Right lobe of liver (tissue), 6 donors: ENCODE measurements around the gene MORC3. TPM values are rescaled to one million over a fixed set of nuclear protein-coding genes. Genes with fewer than 3 reads are reported as not detected.
A peak's percentile ranks its signal among the peaks of the same experiment; 100 is the strongest.
"Not testable (repeated sequence)": the region's sequence is repeated elsewhere in the genome, so short reads cannot be mapped to it uniquely, and the experiment has no call there.

Source experiments
- ATAC-seq, 4 donors: fragments of 200-7000 bp; cut with Tn5 transposase; one replicate each; pipeline ENCODE4 v1.9.1; 2020; ENCODE audit warnings: mild to moderate bottlenecking in 4 of 4, moderate library complexity in 4 of 4
- DNase-seq, 3 donors: peaks; one replicate each; pipeline ENCODE4 v3.0.0-alpha.2; 2020
- H3K27ac ChIP-seq, 3 donors: fragments of 200-600 bp; one replicate each; pipeline ENCODE4 v1.8.0; 2022
- H3K27me3 ChIP-seq, 2 donors: fragments of 200-600 bp; one replicate each; pipeline ENCODE4 v1.8.0; 2022
- H3K36me3 ChIP-seq, 4 donors: fragments of 200-600 bp; sonication (generic) in 1 of 4; one replicate each; pipeline versions ENCODE4 v1.5.1 to v1.8.0; 2017 to 2022; ENCODE audit warnings: control low read depth in 1 of 4
- H3K4me1 ChIP-seq, 4 donors: fragments of 200-600 bp; sonication (generic) in 1 of 4; one replicate each; pipeline versions ENCODE4 v1.5.1 to v1.8.0; 2017 to 2022; ENCODE audit warnings: control low read depth in 1 of 4
- H3K4me3 ChIP-seq, 3 donors: fragments of 200-600 bp; one replicate each; pipeline ENCODE4 v1.8.0; 2022
- H3K9me3 ChIP-seq, 4 donors: fragments of 200-600 bp; sonication (generic) in 1 of 4; one replicate each; pipeline versions ENCODE4 v1.5.1 to v1.8.0; 2017 to 2022; ENCODE audit warnings: control low read depth in 1 of 4
- POLR2A ChIP-seq: fragments of 450-650 bp; IDR thresholded peaks from one replicate; pipeline ENCODE4 v1.6.1; 2017; ENCODE audit warnings: antibody characterized with exemption, mild to moderate bottlenecking
- WGBS: methylation state at CpG from one replicate; pipeline ENCODE4 v1.1.6; 2018; ENCODE audit warnings: low coverage, low lambda C conversion rate; ENCODE audit not compliant: insufficient coverage; ENCODE audit errors: missing lambda C conversion rate; 5-methylcytosine and 5-hydroxymethylcytosine counted together
- intact Hi-C, 2 donors: fragments of 100-400 bp; cut with DNase I; formaldehyde crosslinking; loops; one replicate each; pipeline versions ENCODE4 v1.11.2 to v1.14.1; 2022
- total RNA-seq, 6 experiments: library from RNA; depleted of rRNA in 2 of 6; stranded (reverse); fragments of >200 nt in 2 of 6; fragmentation: NEBNext Ultra II Directional in 3 of 6; extraction: Animal tissue kit (Norgen Biotek cat#: 25700) in 3 of 6; gene quantifications; one replicate each; pipeline versions ENCODE4 v1.1.0 to v1.2.4, GENCODE V29; 2016 to 2023
- TF ChIP-seq, protein P1 (sequence below), 4 donors: fragments of 200-600 bp in 3 of 4; fragments of 450-650 bp in 1 of 4; IDR thresholded peaks; one replicate each; pipeline versions ENCODE4 v1.5.1 to v1.8.0; 2016 to 2022; ENCODE audit warnings: antibody characterized with exemption in 4 of 4, mild to moderate bottlenecking in 2 of 4
- donor health status: DM: no; HTN: yes; CAD: no.
- donor health status: DM: no; HTN: no; CAD: no.
- donor health status: DM: no; HTN: no; CAD: no.
- donor health status: DM: no; HTN: yes; CAD: no.
- donor health status: DM: no; HTN: yes; CAD: no.

The MORC3 gene
- total RNA-seq, 6 experiments from 2014 or later, result 8.5 to 16.5 (median 12.0) TPM

DNA sequence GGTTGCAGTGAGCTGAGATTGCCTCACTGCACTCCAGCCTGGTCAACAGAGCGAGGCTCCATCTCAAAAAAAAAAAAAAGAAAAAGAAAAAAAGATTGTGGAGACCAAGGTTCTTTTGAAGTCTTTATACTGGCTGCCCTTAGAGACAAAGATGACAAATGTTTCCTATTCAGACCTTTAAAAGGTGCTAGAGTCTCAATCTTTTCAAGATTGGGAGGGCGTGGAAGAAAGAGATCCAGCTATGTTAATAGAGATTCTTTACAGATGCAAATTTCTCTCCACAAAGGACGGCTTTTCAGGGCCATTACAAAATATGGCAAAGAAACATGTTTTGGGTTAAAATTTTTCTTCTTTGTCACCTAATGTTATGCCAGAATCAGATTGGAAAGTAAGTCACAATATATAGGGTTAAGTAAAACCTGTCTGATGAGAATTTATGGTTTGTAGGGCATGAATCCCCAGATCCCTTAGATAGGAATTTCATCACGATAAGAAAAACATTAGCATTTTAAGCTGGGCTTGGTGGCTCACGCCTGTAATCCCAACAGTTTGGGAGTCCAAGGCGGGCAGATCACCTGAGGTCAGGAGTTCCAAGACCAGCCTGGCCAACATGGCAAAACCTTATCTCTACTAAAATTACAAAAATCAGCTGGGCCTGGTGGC, 13.0 kb upstream of the MORC3 start:
- Histone ChIP-seq H3K4me3 (no peak overlapping the region), H3K27ac (no peak overlapping the region), H3K9me3 (no peaks in the 10 kb centered on the region), H3K4me1 (no peaks in the 10 kb centered on the region), H3K36me3 (no peaks in the 10 kb centered on the region), H3K27me3 (no peaks in the 10 kb centered on the region)
- intact Hi-C loops, result no loop called here
- TF ChIP-seq, protein P1, sequence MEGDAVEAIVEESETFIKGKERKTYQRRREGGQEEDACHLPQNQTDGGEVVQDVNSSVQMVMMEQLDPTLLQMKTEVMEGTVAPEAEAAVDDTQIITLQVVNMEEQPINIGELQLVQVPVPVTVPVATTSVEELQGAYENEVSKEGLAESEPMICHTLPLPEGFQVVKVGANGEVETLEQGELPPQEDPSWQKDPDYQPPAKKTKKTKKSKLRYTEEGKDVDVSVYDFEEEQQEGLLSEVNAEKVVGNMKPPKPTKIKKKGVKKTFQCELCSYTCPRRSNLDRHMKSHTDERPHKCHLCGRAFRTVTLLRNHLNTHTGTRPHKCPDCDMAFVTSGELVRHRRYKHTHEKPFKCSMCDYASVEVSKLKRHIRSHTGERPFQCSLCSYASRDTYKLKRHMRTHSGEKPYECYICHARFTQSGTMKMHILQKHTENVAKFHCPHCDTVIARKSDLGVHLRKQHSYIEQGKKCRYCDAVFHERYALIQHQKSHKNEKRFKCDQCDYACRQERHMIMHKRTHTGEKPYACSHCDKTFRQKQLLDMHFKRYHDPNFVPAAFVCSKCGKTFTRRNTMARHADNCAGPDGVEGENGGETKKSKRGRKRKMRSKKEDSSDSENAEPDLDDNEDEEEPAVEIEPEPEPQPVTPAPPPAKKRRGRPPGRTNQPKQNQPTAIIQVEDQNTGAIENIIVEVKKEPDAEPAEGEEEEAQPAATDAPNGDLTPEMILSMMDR (IDR thresholded peaks at IDR 0.05), result no peak
- no peak for TF ChIP-seq POLR2A
- DNase-seq (no peak), ATAC-seq (no peak)
- 90% methylated on average over 6 of the region's 6 CpGs for WGBS

DNA sequence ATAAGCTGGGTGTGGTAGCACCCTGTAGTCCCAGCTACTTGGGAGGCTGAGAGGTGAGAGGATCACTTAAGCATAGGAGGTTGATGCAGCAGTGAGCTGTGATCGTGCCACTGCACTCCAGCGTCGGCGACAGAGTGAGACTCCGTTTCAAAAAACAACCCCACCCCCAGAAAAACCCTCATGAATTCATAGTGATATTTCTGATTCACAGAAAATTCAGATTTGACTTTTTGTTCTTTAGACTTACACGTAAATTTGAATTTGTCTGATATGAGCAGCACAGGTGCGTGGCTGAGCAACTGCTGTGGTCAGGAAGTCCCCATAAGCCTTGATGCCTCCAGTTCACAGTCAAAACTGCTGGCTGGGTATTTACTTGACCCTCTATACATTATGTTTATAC, 10.0 kb upstream of the MORC3 start:
- DNase-seq, result no peak
- 72% methylated on average over 6 of the region's 7 CpGs for WGBS
- intact Hi-C loops, result no loop called here

DNA sequence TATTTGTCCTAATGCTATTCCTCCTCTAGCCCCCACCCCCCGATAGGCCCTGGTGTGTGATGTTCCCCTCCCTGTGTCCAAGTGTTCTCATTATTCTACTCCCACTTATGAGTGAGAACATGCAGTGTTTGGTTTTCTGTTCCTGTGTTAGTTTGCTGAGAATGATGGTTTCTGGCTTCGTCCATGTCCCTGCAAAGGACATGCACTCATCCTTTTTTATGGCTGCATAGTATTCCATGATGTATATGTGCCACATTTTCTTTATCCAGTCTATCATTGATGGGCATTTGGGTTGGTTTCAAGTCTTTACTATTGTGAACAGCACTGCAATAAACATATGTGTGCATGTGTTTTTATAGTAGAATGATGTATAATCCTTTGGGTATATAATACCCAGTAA, 6.6 kb upstream of the MORC3 start:
- intact Hi-C loops, DNase-seq, H3K36me3 ChIP-seq, H3K4me3 ChIP-seq, H3K27ac ChIP-seq, H3K27me3 ChIP-seq, H3K9me3 ChIP-seq, H3K4me1 ChIP-seq, ATAC-seq: not testable (repeated sequence)
- WGBS, result 80% methylated on average over 2 of the region's 2 CpGs

More for the DNA sequence above, 10.0 kb upstream of the MORC3 start:
- no peaks in the 10 kb centered on the region for H3K9me3 ChIP-seq
- no peak for ATAC-seq
- H3K27me3 ChIP-seq, result no peaks in the 10 kb centered on the region
- no peak overlapping the region for H3K4me3 ChIP-seq
- no peaks in the 10 kb centered on the region for H3K36me3 ChIP-seq
- no peak overlapping the region for H3K27ac ChIP-seq
- TF ChIP-seq, protein P1 (IDR thresholded peaks at IDR 0.05), result no peak
- TF ChIP-seq POLR2A, result no peak
- H3K4me1 ChIP-seq, result no peaks in the 10 kb centered on the region

DNA sequence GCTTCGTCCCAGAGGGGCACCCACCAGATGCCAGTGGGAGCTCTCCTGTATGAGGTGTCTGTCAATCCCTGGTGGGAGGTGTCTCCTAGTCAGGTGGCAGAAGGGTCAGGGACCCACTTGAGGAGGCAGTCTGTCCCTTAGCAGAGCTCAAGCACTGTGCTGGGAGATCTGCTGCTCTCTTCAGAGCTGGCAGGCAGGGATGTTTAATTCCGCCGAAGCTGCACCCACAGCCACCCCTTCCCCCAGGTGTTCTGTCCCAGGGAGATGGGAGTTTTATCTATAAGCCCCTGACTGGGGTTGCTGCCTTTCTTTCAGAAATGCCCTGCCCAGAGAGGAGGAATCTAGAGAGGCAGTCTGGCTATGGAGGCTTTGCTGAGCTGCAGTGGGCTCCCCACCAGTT, 4.0 kb upstream of the MORC3 start:
- H3K9me3 ChIP-seq, intact Hi-C loops, H3K4me1 ChIP-seq, H3K27me3 ChIP-seq, DNase-seq, H3K36me3 ChIP-seq, H3K4me3 ChIP-seq, ATAC-seq, H3K27ac ChIP-seq: not testable (repeated sequence)
- WGBS, result no CpG with 5 or more reads among the region's 3 CpGs

DNA sequence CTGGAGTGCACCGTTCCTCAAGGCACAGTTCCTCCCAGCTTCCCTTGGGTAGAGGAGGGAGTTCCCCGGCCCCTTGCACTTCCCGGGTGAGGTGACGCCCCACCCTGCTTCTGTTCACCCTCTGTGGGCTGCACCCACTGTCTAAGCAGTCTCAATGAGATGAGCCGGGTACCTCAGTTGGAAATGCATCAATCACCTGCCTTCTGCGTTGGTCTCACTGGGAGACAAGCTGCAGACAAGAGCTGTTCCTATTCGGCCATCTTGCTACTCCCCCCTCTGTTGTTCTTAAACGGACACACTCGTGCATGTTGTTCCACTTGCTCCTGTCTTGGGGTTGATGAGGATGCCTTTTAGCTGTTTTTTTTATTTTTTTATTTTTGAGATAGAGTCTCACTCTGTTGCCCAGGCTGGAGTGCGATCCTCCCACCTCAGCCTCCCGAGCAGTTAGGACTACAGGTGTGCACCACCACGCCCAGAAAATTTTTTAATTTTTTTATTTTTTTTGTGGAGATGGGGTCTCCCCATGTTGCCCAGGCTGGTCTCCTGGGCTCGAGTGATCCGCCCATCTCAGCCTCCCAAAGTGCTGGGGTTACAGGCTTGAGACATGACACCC, 3.0 kb upstream of the MORC3 start:
- H3K4me3 ChIP-seq, result no peak overlapping the region
- 84% methylated on average over 12 of the region's 14 CpGs for WGBS
- ATAC-seq, result no peak
- H3K9me3 ChIP-seq, result no peaks in the 10 kb centered on the region
- no peaks in the 10 kb centered on the region for H3K27me3 ChIP-seq
- peaks cover 0 to 6% (median 2%) of the 10 kb centered on the region in 4 donors for H3K4me1 ChIP-seq
- intact Hi-C loops, result no loop called here
- no peak for DNase-seq
- no peak overlapping the region for H3K27ac ChIP-seq
- TF ChIP-seq POLR2A, result no peak
- TF ChIP-seq, protein P1 (IDR thresholded peaks at IDR 0.05), result no peak
- H3K36me3 ChIP-seq, result no peaks in the 10 kb centered on the region

DNA sequence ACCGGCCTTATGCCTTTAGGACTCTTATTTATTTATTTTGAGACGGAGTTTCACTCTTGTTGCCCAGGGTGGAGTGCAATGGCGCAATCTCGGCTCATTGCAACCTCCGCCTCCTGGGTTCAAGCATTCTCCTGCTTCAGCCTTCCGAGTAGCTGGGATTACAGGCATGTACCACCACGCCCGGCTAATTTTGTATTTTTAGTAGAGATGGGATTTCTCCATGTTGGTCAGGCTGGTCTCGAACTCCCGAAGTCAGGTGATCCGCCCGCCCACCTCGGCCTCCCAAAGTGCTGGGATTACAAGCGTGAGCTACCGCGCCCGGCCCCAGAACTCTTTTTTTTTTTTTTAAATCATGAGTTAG, 611 bp upstream of the MORC3 start:
- H3K27me3 ChIP-seq, intact Hi-C loops, H3K36me3 ChIP-seq, H3K9me3 ChIP-seq, ATAC-seq: not testable (repeated sequence)
- H3K4me1 ChIP-seq, result peaks cover 0 to 22% (median 10%) of the 10 kb centered on the region in 4 donors
- peak in 1 of 3 donors; percentile 56 for DNase-seq
- 22% methylated on average over 14 of the region's 17 CpGs for WGBS
- H3K27ac ChIP-seq, result peak overlapping the region; percentile 96 to 98 (median 97)
- H3K4me3 ChIP-seq, result peak overlapping the region; percentile 76 to 90 (median 84)
